CD4-positive, alpha-beta memory T cell (primary cell): ENCODE measurements around the gene LIMD2. TPM values are rescaled to one million over a fixed set of nuclear protein-coding genes. Genes with fewer than 3 reads are reported as not detected.

Experiments used
- CTCF ChIA-PET: fragments of 350-600 bp; sonication (Branson Sonifier 250); formaldehyde crosslinking; loops from one replicate; lab custom pipeline; 2021; ENCODE audit warnings: inconsistent platforms; ENCODE audit not compliant: partially characterized antibody; lab: Charles Lee
- POLR2A ChIA-PET: fragments of 350-600 bp; sonication (Branson Sonifier 250); formaldehyde crosslinking; loops from one replicate; lab custom pipeline; 2021; ENCODE audit not compliant: partially characterized antibody; lab: Charles Lee
- DNase-seq, 5 donors: peaks; one replicate each; pipeline versions ENCODE4 v3.0.0 to v3.0.0-alpha.2; 2020 to 2022; ENCODE audit warnings: mixed read lengths in 1 of 5
- H3K27ac ChIP-seq: one replicate; pipeline ENCODE4 v1.7.0; 2013; ENCODE audit warnings: low read depth, low read length
- H3K27me3 ChIP-seq: 2 replicates; pipeline ENCODE4 v1.7.0; 2013; ENCODE audit warnings: mild to moderate bottlenecking, low read length, moderate library complexity; ENCODE audit not compliant: insufficient read depth
- H3K36me3 ChIP-seq: 2 replicates; pipeline ENCODE4 v1.7.0; 2013; ENCODE audit warnings: mild to moderate bottlenecking, low read length, moderate library complexity; ENCODE audit not compliant: insufficient read depth
- H3K4me1 ChIP-seq: 2 replicates; pipeline ENCODE4 v1.7.0; 2013; ENCODE audit warnings: mild to moderate bottlenecking, low read length, moderate library complexity; ENCODE audit not compliant: insufficient read depth
- H3K4me3 ChIP-seq, 2 donors: one replicate each; pipeline ENCODE4 v1.7.0; 2013; ENCODE audit warnings: low read length in 2 of 2, mild to moderate bottlenecking in 1 of 2
- H3K9me3 ChIP-seq, 2 donors: one replicate each; pipeline ENCODE4 v1.7.0; 2013; ENCODE audit warnings: low read length in 2 of 2, control low read depth in 1 of 2; ENCODE audit not compliant: control insufficient read depth in 1 of 2
- H3K27ac Mint-ChIP-seq, 7 donors: one replicate each; pipeline ENCODE4 v1.8.0; 2020 to 2021; ENCODE audit warnings: mixed read lengths in 7 of 7, mild to moderate bottlenecking in 6 of 7, inconsistent platforms in 3 of 7, moderate library complexity in 3 of 7
- H3K27me3 Mint-ChIP-seq, 2 donors: one replicate each; pipeline ENCODE4 v1.8.0; 2020 to 2021; ENCODE audit warnings: mixed read lengths in 2 of 2
- H3K36me3 Mint-ChIP-seq, 2 donors: one replicate each; pipeline ENCODE4 v1.8.0; 2020 to 2021; ENCODE audit warnings: mixed read lengths in 2 of 2, inconsistent platforms in 1 of 2, mild to moderate bottlenecking in 1 of 2
- H3K4me1 Mint-ChIP-seq, 4 donors: one replicate each; pipeline ENCODE4 v1.8.0; 2020 to 2021; ENCODE audit warnings: mixed read lengths in 4 of 4, mild to moderate bottlenecking in 1 of 4
- H3K4me3 Mint-ChIP-seq, 8 donors: one replicate each; pipeline ENCODE4 v1.8.0; 2020 to 2021; ENCODE audit warnings: mixed read lengths in 8 of 8, mild to moderate bottlenecking in 7 of 8, moderate library complexity in 6 of 8, inconsistent platforms in 3 of 8
- H3K9me3 Mint-ChIP-seq, 8 donors: one replicate each; pipeline ENCODE4 v1.8.0; 2020 to 2021; ENCODE audit warnings: mixed read lengths in 8 of 8, mild to moderate bottlenecking in 5 of 8, inconsistent platforms in 3 of 8, moderate library complexity in 1 of 8
- intact Hi-C: fragments of 100-400 bp; cut with micrococcal nuclease; formaldehyde crosslinking; loops from one replicate; pipeline ENCODE4 v1.15.1; 2023
- polyA plus RNA-seq, 2 donors: library from polyadenylated mRNA; unstranded; fragments of 300-500 nt; fragmentation: Illumina TruSeq; gene quantifications; one replicate each; pipeline ENCODE4 v1.2.3, GENCODE V29; 2021
- total RNA-seq, 2 experiments: library from RNA; stranded (reverse); gene quantifications; one replicate each; pipeline ENCODE4 v1.2.3, GENCODE V29; 2021

The LIMD2 gene
- total and polyA plus RNA-seq, 4 experiments from 2014 or later, result 347 to 755 (median 646) TPM

DNA sequence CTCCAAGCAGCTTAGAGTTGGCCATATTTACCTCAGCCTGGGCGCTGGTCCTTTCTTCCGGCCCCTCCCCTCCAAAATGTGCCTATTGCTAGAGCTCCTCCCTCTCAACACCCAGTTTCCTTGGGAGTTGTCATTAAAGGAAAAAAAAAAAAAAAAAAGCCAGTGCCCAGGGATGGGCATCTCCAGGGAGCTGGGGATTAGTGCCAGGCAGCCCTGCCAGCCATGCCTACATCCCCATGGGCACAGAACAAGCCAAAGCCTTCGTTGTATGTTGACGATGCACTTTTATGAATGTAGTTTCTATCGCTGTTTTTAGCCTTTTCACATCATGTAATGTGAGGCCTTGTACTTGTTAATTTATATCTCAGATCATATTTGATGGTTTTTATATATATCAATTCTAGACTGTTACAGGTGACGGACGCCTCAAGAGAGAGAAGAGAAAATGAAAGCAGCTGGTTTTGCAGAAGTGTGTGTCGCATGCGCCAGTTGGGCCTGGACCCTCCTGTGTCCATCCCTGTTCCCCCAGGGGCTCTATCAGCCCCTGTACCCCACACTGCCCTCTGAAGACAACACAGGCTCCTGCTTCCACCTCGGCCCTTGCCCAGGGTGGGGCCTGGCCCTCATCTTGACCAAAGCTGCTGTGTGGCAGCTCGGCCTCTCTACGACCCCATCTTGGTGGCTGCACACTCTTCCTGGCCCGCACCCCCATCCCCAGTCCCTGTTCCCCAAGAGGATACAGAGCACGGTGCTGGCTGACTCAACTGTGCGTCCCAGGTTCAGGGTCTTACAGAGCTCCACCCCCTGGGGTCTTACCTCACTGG lies 4.8 kb downstream of the LIMD2 start:
- no peaks in the 10 kb centered on the region for H3K9me3 ChIP-seq
- Mint-ChIP-seq H3K4me3 (peak overlapping the region; percentile 31 to 94 (median 67)), H3K9me3 (peaks cover 0 to 6% (median 0%) of the 10 kb centered on the region in 8 donors), H3K27ac (peak overlapping the region; percentile 64 to 98 (median 85)), H3K4me1 (peaks cover 20 to 57% (median 42%) of the 10 kb centered on the region in 4 donors), H3K36me3 (peaks cover 38 to 78% of the 10 kb centered on the region in 2 donors), H3K27me3 (no peaks in the 10 kb centered on the region)
- H3K4me3 ChIP-seq, result no peak overlapping the region
- H3K36me3 ChIP-seq, result peaks cover 43% of the 10 kb centered on the region
- DNase-seq, result peak in 3 of 5 donors; percentile 19 to 39 (median 25)
- intact Hi-C loops, result loop anchor here (5.0 to 10.0 kb wide), 2 partner anchors 73 to 270 kb away; partner anchors contain the start of gene MAP3K3
- H3K27me3 ChIP-seq, result no peaks in the 10 kb centered on the region
- ChIA-PET POLR2A (interaction anchor here (0.7 to 23.0 kb wide), 59 partner anchors 8 to 812 kb away, joined by 3 to 1362 read pairs (median 5); partner anchors contain the start of genes ACE, CCDC47, CEP95 and CYB561), CTCF (interaction anchor here (0.7 to 8.3 kb wide), 7 partner anchors 8 to 269 kb away, joined by 3 to 315 read pairs (median 4); no protein-coding TSS in a partner anchor)
- H3K27ac ChIP-seq, result peak overlapping the region; percentile 29
- H3K4me1 ChIP-seq, result peaks cover 45% of the 10 kb centered on the region

DNA sequence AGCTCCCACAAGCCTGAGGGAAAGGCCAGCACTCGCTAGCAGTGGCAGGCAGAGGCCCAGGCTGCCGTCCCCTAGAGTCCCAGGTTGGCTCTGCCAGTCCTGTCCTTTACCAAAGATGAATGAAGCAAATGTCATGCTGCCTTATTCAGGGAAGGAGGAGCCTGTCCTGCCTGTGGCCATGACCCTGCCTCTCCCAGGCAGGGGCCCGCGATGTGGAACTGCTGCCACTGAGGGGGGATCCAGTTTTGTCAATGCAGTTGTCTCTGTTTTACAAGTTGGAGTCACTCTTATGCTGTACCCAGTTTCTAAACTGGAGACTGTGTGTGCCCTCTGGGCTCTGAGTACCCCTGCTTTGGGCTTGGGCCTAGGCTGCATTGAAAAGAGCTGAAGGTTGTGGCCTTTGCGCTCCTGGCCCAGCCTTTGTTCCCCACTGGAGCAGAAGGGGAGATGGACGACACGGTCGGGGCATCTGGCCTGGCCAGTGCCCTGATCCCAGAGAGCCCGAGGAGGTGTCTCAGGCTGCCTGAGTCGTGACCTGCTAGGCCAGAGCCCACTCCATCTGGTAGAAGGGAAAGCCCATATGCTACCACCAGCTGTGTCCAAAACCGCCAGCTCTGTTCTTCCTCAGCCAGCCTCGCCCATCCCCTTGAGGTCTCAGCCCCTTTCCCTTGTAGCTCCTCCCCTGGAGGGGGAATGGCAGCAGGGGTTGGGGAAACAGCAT lies 5.5 kb downstream of the LIMD2 start:
- Histone ChIP-seq H3K27ac (peak overlapping the region; percentile 29), H3K9me3 (no peaks in the 10 kb centered on the region), H3K27me3 (no peaks in the 10 kb centered on the region), H3K4me3 (no peak overlapping the region), H3K36me3 (peaks cover 51% of the 10 kb centered on the region), H3K4me1 (peaks cover 45% of the 10 kb centered on the region)
- H3K4me1 Mint-ChIP-seq, result peaks cover 20 to 57% (median 42%) of the 10 kb centered on the region in 4 donors
- POLR2A ChIA-PET, result interaction anchor here (0.9 to 23.0 kb wide), 42 partner anchors 8 to 271 kb away, joined by 3 to 1362 read pairs (median 5); partner anchors contain the start of genes ACE, CCDC47, CYB561 and DDX42
- intact Hi-C loops, result loop anchor here (10.0 kb wide), 1 partner anchor 270 kb away; no protein-coding TSS in a partner anchor
- peak in 3 of 5 donors; percentile 26 to 38 (median 32) for DNase-seq
- H3K27me3 Mint-ChIP-seq, result no peaks in the 10 kb centered on the region
- H3K4me3 Mint-ChIP-seq, result peak overlapping the region in 7 of 8 donors; percentile 31 to 94 (median 69)
- peaks cover 0 to 6% (median 0%) of the 10 kb centered on the region in 8 donors for H3K9me3 Mint-ChIP-seq
- CTCF ChIA-PET, result interaction anchor here (0.7 to 8.3 kb wide), 6 partner anchors 16 to 268 kb away, joined by 3 to 315 read pairs (median 4); no protein-coding TSS in a partner anchor
- peaks cover 38 to 86% of the 10 kb centered on the region in 2 donors for H3K36me3 Mint-ChIP-seq
- peak overlapping the region; percentile 64 to 98 (median 85) for H3K27ac Mint-ChIP-seq

DNA sequence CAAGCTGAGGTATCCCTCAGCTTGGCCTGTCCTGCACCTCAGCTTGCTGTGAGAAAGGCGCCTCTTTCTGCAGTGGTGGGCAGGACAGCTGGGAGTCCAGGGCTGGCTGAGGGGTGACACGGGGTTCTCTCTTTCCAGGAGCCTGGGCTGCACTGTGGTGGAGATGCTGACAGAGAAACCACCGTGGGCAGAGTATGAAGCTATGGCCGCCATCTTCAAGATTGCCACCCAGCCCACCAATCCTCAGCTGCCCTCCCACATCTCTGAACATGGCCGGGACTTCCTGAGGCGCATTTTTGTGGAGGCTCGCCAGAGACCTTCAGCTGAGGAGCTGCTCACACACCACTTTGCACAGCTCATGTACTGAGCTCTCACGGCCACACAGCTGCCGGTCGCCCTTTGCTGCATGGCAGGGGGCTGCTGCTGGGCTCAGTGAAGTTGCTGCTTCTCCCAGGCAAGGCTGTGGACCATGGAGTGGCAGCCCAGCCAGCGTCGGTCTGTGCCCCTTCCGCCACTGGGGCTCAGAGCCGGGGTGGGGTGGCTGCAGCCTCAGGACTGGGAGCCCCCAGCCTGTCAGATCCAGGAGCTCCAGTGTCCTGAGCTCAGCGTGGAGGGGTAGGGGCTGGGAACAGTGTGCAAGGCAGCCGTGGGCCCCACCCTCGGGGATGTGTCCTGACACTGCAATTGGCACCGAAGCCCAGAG lies 6.4 kb downstream of the LIMD2 start:
- Histone ChIP-seq H3K4me3 (no peak overlapping the region), H3K27me3 (no peaks in the 10 kb centered on the region), H3K4me1 (peaks cover 45% of the 10 kb centered on the region), H3K36me3 (peaks cover 59% of the 10 kb centered on the region), H3K27ac (no peak overlapping the region), H3K9me3 (no peaks in the 10 kb centered on the region)
- CTCF ChIA-PET, result interaction anchor here (0.8 to 8.3 kb wide), 3 partner anchors 9 to 71 kb away, joined by 3 to 315 read pairs (median 3); no protein-coding TSS in a partner anchor
- Mint-ChIP-seq H3K27ac (peak overlapping the region; percentile 42 to 98 (median 83)), H3K27me3 (no peaks in the 10 kb centered on the region), H3K36me3 (peaks cover 45 to 88% of the 10 kb centered on the region in 2 donors), H3K4me1 (peaks cover 20 to 57% (median 42%) of the 10 kb centered on the region in 4 donors), H3K4me3 (peak overlapping the region in 3 of 8 donors; percentile 4 to 21 (median 17)), H3K9me3 (peaks cover 0 to 6% (median 0%) of the 10 kb centered on the region in 8 donors)
- intact Hi-C loops, result loop anchor here (10.0 kb wide), 1 partner anchor 269 kb away; no protein-coding TSS in a partner anchor
- POLR2A ChIA-PET, result interaction anchor here (1.0 to 23.0 kb wide), 21 partner anchors 15 to 453 kb away, joined by 3 to 1362 read pairs (median 9); partner anchors contain the start of genes CCDC47, CYB561, DDX42 and FTSJ3
- DNase-seq, result no peak

DNA sequence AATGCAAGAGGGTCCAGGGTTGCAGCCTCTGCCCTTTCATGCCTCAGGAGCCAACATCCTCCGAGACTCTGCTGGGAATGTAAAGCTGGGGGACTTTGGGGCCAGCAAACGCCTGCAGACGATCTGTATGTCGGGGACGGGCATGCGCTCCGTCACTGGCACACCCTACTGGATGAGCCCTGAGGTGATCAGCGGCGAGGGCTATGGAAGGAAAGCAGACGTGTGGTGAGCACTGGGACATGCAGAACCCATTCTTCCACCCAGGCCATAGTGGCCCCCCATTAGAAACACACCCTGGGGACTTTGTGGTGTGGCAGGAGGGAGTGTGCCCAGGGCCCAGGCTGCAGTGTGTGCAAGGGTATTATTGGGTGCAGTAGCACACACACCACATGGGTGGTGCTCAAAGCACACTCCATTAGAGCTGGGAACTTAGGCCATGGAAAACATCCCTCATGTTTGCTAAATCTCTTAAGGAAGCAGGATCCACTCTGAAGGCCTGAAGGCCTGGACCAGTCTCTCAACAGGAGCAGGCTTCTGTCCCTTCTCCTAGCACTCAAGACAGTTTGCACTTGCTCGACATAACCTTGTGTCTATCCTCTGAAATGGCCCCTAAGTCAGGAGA lies 7.6 kb downstream of the LIMD2 start:
- H3K4me1 ChIP-seq, result peaks cover 37% of the 10 kb centered on the region
- Mint-ChIP-seq H3K27ac (peak overlapping the region; percentile 39 to 98 (median 70)), H3K4me3 (no peak overlapping the region), H3K27me3 (no peaks in the 10 kb centered on the region), H3K4me1 (peaks cover 18 to 48% (median 38%) of the 10 kb centered on the region in 4 donors), H3K9me3 (peaks cover 0 to 6% (median 0%) of the 10 kb centered on the region in 8 donors), H3K36me3 (peaks cover 38 to 85% of the 10 kb centered on the region in 2 donors)
- POLR2A ChIA-PET, result interaction anchor here (1.0 to 23.0 kb wide), 6 partner anchors 14 to 151 kb away, joined by 3 to 1362 read pairs (median 148); partner anchors contain the start of genes CCDC47, DDX42 and STRADA
- intact Hi-C loops, result loop anchor here (10.0 kb wide), 1 partner anchor 268 kb away; no protein-coding TSS in a partner anchor
- CTCF ChIA-PET, result interaction anchor here (0.5 to 8.3 kb wide), 4 partner anchors 10 to 267 kb away, joined by 3 to 315 read pairs (median 4); no protein-coding TSS in a partner anchor
- no peak for DNase-seq
- no peaks in the 10 kb centered on the region for H3K9me3 ChIP-seq
- peaks cover 56% of the 10 kb centered on the region for H3K36me3 ChIP-seq
- no peak overlapping the region for H3K4me3 ChIP-seq
- H3K27me3 ChIP-seq, result no peaks in the 10 kb centered on the region
- no peak overlapping the region for H3K27ac ChIP-seq

DNA sequence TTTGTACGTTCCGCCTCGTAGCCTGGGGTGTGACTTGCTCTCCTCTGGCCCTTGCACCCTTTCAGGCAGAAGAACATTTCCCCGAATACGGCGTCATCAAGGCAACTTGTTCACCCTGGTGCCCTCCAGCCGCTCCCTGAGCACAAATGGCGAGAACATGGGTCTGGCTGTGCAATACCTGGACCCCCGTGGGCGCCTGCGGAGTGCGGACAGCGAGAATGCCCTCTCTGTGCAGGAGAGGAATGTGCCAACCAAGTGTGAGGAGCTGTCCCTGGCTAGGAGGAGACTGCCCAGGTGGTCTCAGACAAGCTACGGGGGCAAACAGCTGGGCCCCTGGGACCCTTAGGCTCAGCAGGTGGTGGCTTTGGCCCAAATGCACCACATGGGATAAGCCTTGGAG lies 10.4 kb downstream of the LIMD2 start:
- ChIA-PET POLR2A (interaction anchor here (5.0 to 23.0 kb wide), 2 partner anchors 7 to 21 kb away, joined by 55 to 1362 read pairs; no protein-coding TSS in a partner anchor), CTCF (interaction anchor here (1.4 kb wide), 1 partner anchor 21 kb away, joined by 7 read pairs; no protein-coding TSS in a partner anchor)
- Histone ChIP-seq H3K4me3 (no peak overlapping the region), H3K36me3 (peaks cover 66% of the 10 kb centered on the region), H3K9me3 (no peaks in the 10 kb centered on the region), H3K27ac (no peak overlapping the region), H3K4me1 (peaks cover 9% of the 10 kb centered on the region), H3K27me3 (no peaks in the 10 kb centered on the region)
- H3K9me3 Mint-ChIP-seq, result no peaks in the 10 kb centered on the region
- intact Hi-C loops, result no loop called here
- H3K27me3 Mint-ChIP-seq, result no peaks in the 10 kb centered on the region
- peaks cover 4 to 20% (median 13%) of the 10 kb centered on the region in 4 donors for H3K4me1 Mint-ChIP-seq
- H3K27ac Mint-ChIP-seq, result peak overlapping the region in 4 of 7 donors; percentile 17 to 56 (median 30)
- DNase-seq, result no peak
- no peak overlapping the region for H3K4me3 Mint-ChIP-seq
- peaks cover 36 to 76% of the 10 kb centered on the region in 2 donors for H3K36me3 Mint-ChIP-seq
